IMR-90 (cell line): ENCODE results near the gene MYH13. TPM values are rescaled to one million over a fixed set of nuclear protein-coding genes. Genes with fewer than 3 reads are reported as not detected.

Experiments
- ATAC-seq: fragments of 200-7000 bp; cut with Tn5 transposase; 2 replicates; pipeline ENCODE4 v1.9.1; 2020; ENCODE audit warnings: low read depth, mild to moderate bottlenecking, moderate library complexity
- BruUV-seq: library from RNA; stranded (reverse); fragments of 400-500 nt; replicated peaks from 2 replicates; lab custom pipeline; 2021; lab: Mats Ljungman, UMichigan
- CTCF ChIA-PET: fragments of 300-600 bp; formaldehyde crosslinking; extraction: SDS; loops from one replicate; lab custom pipeline; 2021; ENCODE audit warnings: antibody characterized with exemption; lab: Yijun Ruan, JAX
- POLR2A ChIA-PET: fragments of 300-600 bp; sonication (Branson Sonifier 250); formaldehyde crosslinking; loops from one replicate; lab custom pipeline; 2022; ENCODE audit warnings: antibody characterized with exemption; ENCODE audit not compliant: unreplicated experiment; lab: Charles Lee
- DNase-seq: peaks from one replicate; pipeline ENCODE4 v3.0.0; 2013
- H2AFZ ChIP-seq: replicated peaks from 2 replicates; pipeline ENCODE3; 2013; ENCODE audit warnings: low read length, mild to moderate bottlenecking; ENCODE audit not compliant: poor library complexity
- H2AK5ac ChIP-seq: 2 replicates; pipeline ENCODE4 v1.6.1; 2013; ENCODE audit warnings: low read depth, low read length, inconsistent platforms
- H2AK9ac ChIP-seq: replicated peaks from 2 replicates; pipeline ENCODE3; 2013; ENCODE audit warnings: mild to moderate bottlenecking, low read depth, low read length, moderate library complexity; ENCODE audit not compliant: poor library complexity
- H2BK120ac ChIP-seq: 2 replicates; pipeline ENCODE4 v1.6.1; 2013; ENCODE audit warnings: low read depth, low read length, inconsistent platforms
- H2BK15ac ChIP-seq: 3 replicates; pipeline ENCODE4 v1.6.1; 2013; ENCODE audit warnings: low read depth, low read length, inconsistent platforms
- H2BK20ac ChIP-seq: 2 replicates; pipeline ENCODE4 v1.6.1; 2013; ENCODE audit warnings: low read depth, mild to moderate bottlenecking, inconsistent platforms, low read length, moderate library complexity
- H2BK5ac ChIP-seq: 2 replicates; pipeline ENCODE4 v1.6.1; 2013; ENCODE audit warnings: mild to moderate bottlenecking, low read depth, low read length, inconsistent platforms; ENCODE audit not compliant: poor library complexity, severe bottlenecking
- H3K14ac ChIP-seq: replicated peaks from 2 replicates; pipeline ENCODE4 v1.6.1; 2013; ENCODE audit warnings: low read depth, low read length, inconsistent platforms
- H3K18ac ChIP-seq: 2 replicates; pipeline ENCODE4 v1.6.1; 2013; ENCODE audit warnings: low read depth, low read length, control low read depth
- H3K23ac ChIP-seq: 2 replicates; pipeline ENCODE4 v1.6.1; 2013; ENCODE audit warnings: low read depth, low read length, inconsistent platforms
- H3K27ac ChIP-seq: 2 replicates; pipeline ENCODE4 v1.5.1; 2013; ENCODE audit warnings: mild to moderate bottlenecking, control low read depth, low read length; ENCODE audit not compliant: insufficient read depth
- H3K27me3 ChIP-seq: 2 replicates; pipeline ENCODE4 v1.6.1; 2013; ENCODE audit warnings: low read length; ENCODE audit not compliant: control insufficient read depth, insufficient read depth
- H3K36me3 ChIP-seq: 2 replicates; pipeline ENCODE4 v1.6.1; 2013; ENCODE audit warnings: low read length, mixed read lengths; ENCODE audit not compliant: control insufficient read depth, insufficient read depth
- H3K4ac ChIP-seq: 2 replicates; pipeline ENCODE4 v1.6.1; 2013; ENCODE audit warnings: low read depth, low read length, inconsistent platforms
- H3K4me1 ChIP-seq: 2 replicates; pipeline ENCODE4 v1.6.1; 2013; ENCODE audit warnings: low read length, mixed read lengths; ENCODE audit not compliant: control insufficient read depth, insufficient read depth
- H3K4me2 ChIP-seq: 2 replicates; pipeline ENCODE4 v1.6.1; 2013; ENCODE audit warnings: low read depth, mild to moderate bottlenecking, control low read depth, low read length, moderate library complexity
- H3K4me3 ChIP-seq: 2 replicates; pipeline ENCODE4 v1.5.1; 2013; ENCODE audit warnings: low read depth, mild to moderate bottlenecking, control low read depth, low read length, moderate library complexity; ENCODE audit not compliant: insufficient read depth
- H3K56ac ChIP-seq: 2 replicates; pipeline ENCODE4 v1.6.1; 2013; ENCODE audit warnings: low read length, inconsistent platforms; ENCODE audit not compliant: insufficient read depth; ENCODE audit errors: extremely low read depth
- H3K79me1 ChIP-seq, 2 experiments: 2 replicates each; pipeline ENCODE4 v1.6.1; 2013; ENCODE audit warnings: low read length in 2 of 2, inconsistent platforms in 1 of 2, low read depth in 1 of 2
- H3K9ac ChIP-seq: 2 replicates; pipeline ENCODE4 v1.6.1; 2013; ENCODE audit warnings: low read depth, low read length, control low read depth
- H3K9me1 ChIP-seq: 2 replicates; pipeline ENCODE4 v1.6.1; 2013; ENCODE audit warnings: low read length, inconsistent platforms; ENCODE audit not compliant: insufficient read depth
- H3K9me3 ChIP-seq: 2 replicates; pipeline ENCODE4 v1.6.1; 2013; ENCODE audit warnings: low read length; ENCODE audit not compliant: control insufficient read depth, insufficient read depth
- H4K20me1 ChIP-seq: 2 replicates; pipeline ENCODE4 v1.6.1; 2013; ENCODE audit warnings: low read length, inconsistent platforms; ENCODE audit not compliant: insufficient read depth
- H4K5ac ChIP-seq: 2 replicates; pipeline ENCODE4 v1.6.1; 2013; ENCODE audit warnings: mild to moderate bottlenecking, low read depth, low read length, control low read depth
- H4K8ac ChIP-seq, 2 experiments: 2 replicates each; pipeline ENCODE4 v1.6.1; 2013; ENCODE audit warnings: low read depth in 2 of 2, low read length in 2 of 2, control low read depth in 1 of 2, inconsistent platforms in 1 of 2
- H4K91ac ChIP-seq: 2 replicates; pipeline ENCODE4 v1.6.1; 2013; ENCODE audit warnings: low read depth, low read length, inconsistent platforms; ENCODE audit not compliant: insufficient read depth
- BHLHE40 ChIP-seq: fragments of 150-350 bp; IDR thresholded peaks from 2 replicates; pipeline ENCODE4 v1.6.1; 2016; ENCODE audit warnings: mild to moderate bottlenecking, low read depth, low read length
- ELK1 ChIP-seq: fragments of 150-350 bp; IDR thresholded peaks from 2 replicates; pipeline ENCODE4 v1.6.1; 2016; ENCODE audit warnings: low read depth, mild to moderate bottlenecking, low read length, moderate library complexity, borderline replicate concordance
- dilution Hi-C: fragments of 300-500 bp; cut with HindIII; formaldehyde crosslinking; loops from one replicate; pipeline ENCODE4 v1.14.3; 2018; ENCODE audit warnings: low sequenced_read_pairs; ENCODE audit not compliant: unreplicated experiment
- in situ Hi-C: fragments of 300-500 bp; cut with MboI; formaldehyde crosslinking; loops from 3 replicates; pipeline ENCODE4 v1.14.3; 2019; ENCODE audit warnings: low sequenced_read_pairs, inconsistent platforms, mixed read lengths
- intact Hi-C: fragments of 100-400 bp; cut with micrococcal nuclease; formaldehyde crosslinking; loops from 2 replicates; pipeline ENCODE4 v1.10.0; 2022
- polyA plus RNA-seq, 3 experiments: library from polyadenylated mRNA; depleted of rRNA; stranded (reverse); fragments of >200 nt; gene quantifications; 2 replicates each; pipeline ENCODE4 v1.2.3, GENCODE V29; 2012; ENCODE audit warnings: low replicate concordance in 1 of 3
- total RNA-seq: library from RNA; depleted of rRNA; stranded (reverse); fragments of >200 nt; gene quantifications from 2 replicates; pipeline ENCODE4 v1.2.3, GENCODE V29; 2012

The MYH13 gene
- total and polyA plus RNA-seq, 2 of the 4 experiments (the other 2 are of a cell fraction), result not detected

- Histone ChIP-seq H3K4me2 (no peak overlapping the region), H2AK5ac (no peak overlapping the region), H3K23ac (no peak overlapping the region), H2BK5ac (no peak overlapping the region), H2AK9ac (no peak overlapping the region), H3K4me3 (no peak overlapping the region), H4K8ac (no peak overlapping the region), H2BK120ac (no peak overlapping the region), H2BK20ac (no peak overlapping the region), H4K5ac (no peak overlapping the region), H3K9me3 (no peaks in the 10 kb centered on the region), H3K9ac (no peak overlapping the region), H3K79me1 (no peaks in the 10 kb centered on the region), H3K9me1 (no peaks in the 10 kb centered on the region), H3K27me3 (no peaks in the 10 kb centered on the region), H3K4me1 (no peaks in the 10 kb centered on the region), H3K4ac (no peak overlapping the region), H2BK15ac (no peak overlapping the region), H3K14ac (no peak overlapping the region), H3K18ac (no peak overlapping the region), H3K56ac (no peak overlapping the region), H3K27ac (no peak overlapping the region), H2AFZ (no peak overlapping the region), H4K20me1 (no peaks in the 10 kb centered on the region), H3K36me3 (no peaks in the 10 kb centered on the region), H4K91ac (no peak overlapping the region)
- ChIA-PET POLR2A (no interaction called here), CTCF (no interaction called here)
- DNase-seq, result peak; percentile 9
- intact Hi-C loops, result no loop called here
- in situ Hi-C loops, result no loop called here
- no TSS peak for BruUV-seq
- no peak for ATAC-seq
- TF ChIP-seq BHLHE40, result no peak
- no peak for TF ChIP-seq ELK1
- dilution Hi-C loops, result no loop called here
Observed at GRCh38 chr17:10360578-10360977, 12.2 kb downstream of the MYH13 start.
